GM12891 (cell line): ENCODE measurements around the gene FBXL4.

Experiments
- DNase-seq: peaks from one replicate; pipeline ENCODE4 v3.0.0; 2011; ENCODE audit warnings: low spot score; ENCODE audit not compliant: insufficient read length
- FAIRE-seq: peaks from 2 replicates; lab custom pipeline; 2011; peaks lifted over from hg19 to GRCh38; lab: Jason Lieb, UNC
- PAX5 ChIP-seq: IDR thresholded peaks from 2 replicates; pipeline ENCODE4 v1.6.1; 2011; ENCODE audit warnings: low read length, moderate library complexity, mild to moderate bottlenecking; ENCODE audit not compliant: insufficient read depth, severe bottlenecking
- POLR2A ChIP-seq: IDR thresholded peaks from 2 replicates; pipeline ENCODE4 v1.6.1; 2011; ENCODE audit warnings: low read depth, low read length, control low read depth
- POLR2AphosphoS5 ChIP-seq: IDR thresholded peaks from 2 replicates; pipeline ENCODE4 v1.6.1; 2011; ENCODE audit warnings: low read depth, low read length, control low read depth
- POU2F2 ChIP-seq: IDR thresholded peaks from 2 replicates; pipeline ENCODE4 v1.6.1; 2011; ENCODE audit warnings: low read depth, mild to moderate bottlenecking, control low read depth, low read length, moderate library complexity
- SPI1 ChIP-seq: IDR thresholded peaks from 2 replicates; pipeline ENCODE4 v1.6.1; 2011; ENCODE audit warnings: low read depth, low read length, control low read depth
- TAF1 ChIP-seq: IDR thresholded peaks from 2 replicates; pipeline ENCODE4 v1.6.1; 2011; ENCODE audit warnings: low read depth, low read length, control low read depth

FBXL4 gene

GRCh38 chr6:98848539-98849242 lies 99.1 kb downstream of the FBXL4 start:
- FAIRE-seq (no peak), DNase-seq (no peak)
- TF ChIP-seq TAF1 (no peak), POLR2AphosphoS5 (no peak), POU2F2 (no peak), PAX5 (no peak), SPI1 (no peak), POLR2A (no peak)

GRCh38 chr6:98847779-98848538 lies 99.8 kb downstream of the FBXL4 start:
- TF ChIP-seq POLR2AphosphoS5 (no peak), POLR2A (no peak), TAF1 (no peak), POU2F2 (no peak), PAX5 (no peak), SPI1 (no peak)
- DNase-seq (no peak), FAIRE-seq (no peak)

DNA sequence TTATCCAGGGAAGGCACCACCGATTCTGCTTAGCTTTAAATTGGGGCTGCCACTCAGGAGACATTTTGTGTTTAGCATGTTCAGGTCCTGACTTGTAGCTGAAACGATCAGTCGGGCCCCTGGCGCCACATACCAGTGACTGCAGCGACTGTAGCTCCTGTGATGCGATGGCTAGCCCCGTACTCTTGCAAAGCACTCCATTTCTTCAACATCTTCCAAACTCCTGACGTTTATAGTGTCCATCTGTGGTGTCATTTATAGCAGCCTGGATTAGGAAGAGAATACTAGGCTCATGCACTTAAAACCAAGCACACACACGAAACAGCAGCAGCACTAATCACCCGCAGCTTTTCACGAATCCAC lies 100.3 kb downstream of the FBXL4 start:
- FAIRE-seq (no peak), DNase-seq (no peak)
- TF ChIP-seq TAF1 (no peak), POLR2AphosphoS5 (no peak), POLR2A (no peak), SPI1 (no peak), PAX5 (no peak), POU2F2 (no peak)

- FAIRE-seq (no peak), DNase-seq (no peak)
- TF ChIP-seq POLR2A (no peak), POLR2AphosphoS5 (no peak), POU2F2 (no peak), TAF1 (no peak), SPI1 (no peak), PAX5 (no peak)
Measured at GRCh38 chr6:98846021-98846380, 101.7 kb downstream of the FBXL4 start.

- DNase-seq (no peak), FAIRE-seq (peak; percentile 86)
- TF ChIP-seq POLR2AphosphoS5 (no peak), SPI1 (no peak), TAF1 (no peak), POLR2A (no peak), PAX5 (no peak), POU2F2 (no peak)
Measured at GRCh38 chr6:98845211-98846020, 102.3 kb downstream of the FBXL4 start.

DNA sequence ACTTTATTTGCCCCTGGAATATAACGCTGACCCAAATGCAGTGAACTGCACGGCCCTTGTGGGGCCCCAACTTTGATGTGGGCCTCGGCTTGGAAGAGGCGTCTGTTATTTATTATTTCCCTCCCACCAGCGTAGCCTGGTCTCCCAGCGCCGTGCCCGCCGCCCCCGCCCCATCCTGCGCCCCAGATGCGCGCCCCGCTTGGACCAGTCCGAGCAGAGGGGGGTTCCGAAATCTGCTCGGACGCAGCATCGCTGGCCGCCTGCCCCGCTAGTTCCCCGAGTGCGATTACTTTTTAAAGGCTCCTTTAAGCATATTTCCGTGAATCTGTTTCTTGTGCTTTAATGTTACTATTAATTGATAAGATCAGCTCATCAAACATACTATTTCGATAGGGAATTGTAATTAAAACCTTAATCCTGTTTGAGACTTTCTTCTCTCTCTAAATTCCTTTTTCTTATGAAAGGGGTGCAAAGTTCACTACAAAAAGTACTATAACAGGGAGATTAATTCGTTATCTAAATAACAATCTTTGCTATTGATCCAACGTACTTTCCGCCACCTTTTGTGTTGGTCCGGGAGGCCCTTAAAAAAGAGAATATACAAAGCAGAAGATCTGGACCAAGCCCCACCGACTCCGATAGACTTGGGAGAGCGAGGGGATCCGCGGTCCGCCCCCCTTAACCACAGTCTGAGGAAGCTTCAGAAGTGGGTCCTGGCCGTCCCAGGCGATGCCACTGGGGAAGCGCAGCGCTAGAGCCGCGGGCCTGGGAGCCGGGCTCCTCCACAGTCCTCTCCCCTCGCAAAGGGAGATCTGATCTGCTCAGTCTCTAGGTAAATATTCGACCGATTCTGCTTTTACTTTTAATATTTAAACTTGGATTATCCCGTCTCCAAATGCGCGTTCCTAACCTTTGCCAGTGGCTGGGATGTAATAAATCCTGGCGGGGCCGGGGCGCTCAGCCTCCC lies 103.2 kb downstream of the FBXL4 start:
- no peak for DNase-seq
- FAIRE-seq: no peak
- TF ChIP-seq POLR2AphosphoS5: no peak
- TF ChIP-seq SPI1: no peak
- no peak for TF ChIP-seq TAF1
- no peak for TF ChIP-seq POLR2A
- no peak for TF ChIP-seq POU2F2

DNA sequence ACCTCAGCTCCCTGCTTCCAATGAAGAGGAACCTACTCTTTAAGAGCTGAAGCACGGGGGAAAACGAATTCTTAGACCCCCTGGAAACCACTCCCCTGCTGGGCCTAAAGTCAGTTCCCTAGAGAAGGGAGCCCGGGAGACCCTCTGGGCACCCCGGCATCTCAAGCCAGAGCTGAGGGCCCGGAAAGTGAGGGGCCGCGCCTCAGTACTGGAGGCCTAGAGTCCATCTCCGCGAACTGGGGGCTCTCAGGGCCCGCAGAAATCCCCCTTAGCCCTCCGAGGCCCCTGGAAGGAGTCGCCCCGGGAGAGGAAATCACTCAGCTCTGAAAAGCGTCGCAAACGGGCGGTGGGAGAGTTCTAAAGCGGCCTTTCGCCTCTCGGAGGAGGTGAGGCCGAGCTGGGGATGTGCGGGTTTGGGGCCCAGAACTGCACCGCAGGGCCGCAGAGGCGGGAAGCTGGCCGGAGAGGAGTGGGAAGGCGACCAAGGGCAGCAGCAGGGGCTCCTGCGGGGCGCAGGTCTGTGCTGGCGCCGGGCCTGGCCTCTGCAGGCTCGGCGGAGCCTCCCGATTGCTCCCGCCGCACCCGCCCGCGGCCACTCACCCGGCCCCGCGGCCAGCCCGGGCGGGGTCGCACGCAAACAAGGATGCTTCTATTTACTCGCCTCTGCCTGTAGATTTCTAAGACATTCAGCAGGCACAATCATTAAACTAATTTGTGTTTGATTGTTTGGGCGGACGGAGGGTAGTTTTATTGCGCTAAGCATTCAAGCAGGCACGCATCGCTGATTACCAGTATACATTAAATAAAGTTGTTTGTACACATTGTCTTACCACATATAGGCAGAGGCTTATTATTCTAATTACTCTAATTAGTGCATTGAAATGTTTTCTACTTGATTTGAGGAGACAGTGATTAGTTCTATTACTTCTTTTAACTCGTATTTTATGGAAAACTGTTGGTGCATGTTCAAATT lies 104.2 kb downstream of the FBXL4 start:
- no peak for FAIRE-seq
- no peak for DNase-seq
- TF ChIP-seq PAX5 (no peak), POLR2AphosphoS5 (no peak), POU2F2 (no peak)
